Peyer's patch (tissue), 4 donors: ENCODE data around the gene EPS15.

Experiments used
- POLR2A ChIP-seq, 2 donors: fragments of 450-650 bp; IDR thresholded peaks; one replicate each; pipeline ENCODE4 v1.5.1; 2017; ENCODE audit warnings: antibody characterized with exemption in 2 of 2, mild to moderate bottlenecking in 2 of 2, moderate library complexity in 2 of 2
- TF ChIP-seq, protein P1 (sequence below), 6 experiments: fragments of 450-650 bp in 4 of 6; fragments of 200-600 bp in 2 of 6; sonication (generic) in 1 of 6; IDR thresholded peaks; one replicate each; pipeline ENCODE4 v1.5.1; 2017 to 2019; ENCODE audit warnings: antibody characterized with exemption in 6 of 6, mild to moderate bottlenecking in 3 of 6, moderate library complexity in 1 of 6

DNA sequence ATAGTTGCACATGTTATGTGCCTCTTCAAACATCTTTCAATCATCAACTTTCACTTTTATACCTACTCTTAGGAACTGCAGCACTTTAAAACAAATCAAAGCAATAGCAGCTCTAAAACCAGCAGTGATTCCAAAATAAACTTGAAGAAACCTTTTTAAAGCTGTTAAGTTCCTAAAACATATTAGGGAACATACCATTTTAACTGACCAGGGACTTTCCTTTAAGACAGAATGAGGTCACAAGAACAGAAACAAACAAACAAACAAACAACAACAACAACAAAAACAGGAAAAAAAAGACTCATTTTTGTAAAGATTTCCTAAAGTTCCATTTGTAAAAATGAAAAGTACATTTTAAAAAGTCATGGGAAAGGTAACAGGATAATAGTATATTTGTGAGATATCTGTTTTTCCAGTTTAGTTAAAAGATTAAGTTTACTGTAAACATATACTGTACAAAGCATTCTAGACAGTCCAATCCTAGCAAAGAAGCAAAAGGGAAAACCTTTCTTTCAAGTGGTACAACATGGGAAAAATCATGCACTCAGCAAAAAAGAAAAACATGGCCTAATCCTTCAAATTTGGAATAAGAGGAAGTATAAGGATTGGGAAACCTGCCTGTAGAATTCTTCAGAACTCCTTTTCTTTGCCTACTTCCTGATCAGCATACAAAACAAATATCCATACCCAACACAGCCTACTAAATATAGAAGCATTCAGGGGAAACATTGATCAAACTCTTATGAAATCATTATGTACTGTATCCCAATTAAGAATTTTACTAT lies 45.5 kb downstream of the EPS15 start:
- TF ChIP-seq, protein P1, sequence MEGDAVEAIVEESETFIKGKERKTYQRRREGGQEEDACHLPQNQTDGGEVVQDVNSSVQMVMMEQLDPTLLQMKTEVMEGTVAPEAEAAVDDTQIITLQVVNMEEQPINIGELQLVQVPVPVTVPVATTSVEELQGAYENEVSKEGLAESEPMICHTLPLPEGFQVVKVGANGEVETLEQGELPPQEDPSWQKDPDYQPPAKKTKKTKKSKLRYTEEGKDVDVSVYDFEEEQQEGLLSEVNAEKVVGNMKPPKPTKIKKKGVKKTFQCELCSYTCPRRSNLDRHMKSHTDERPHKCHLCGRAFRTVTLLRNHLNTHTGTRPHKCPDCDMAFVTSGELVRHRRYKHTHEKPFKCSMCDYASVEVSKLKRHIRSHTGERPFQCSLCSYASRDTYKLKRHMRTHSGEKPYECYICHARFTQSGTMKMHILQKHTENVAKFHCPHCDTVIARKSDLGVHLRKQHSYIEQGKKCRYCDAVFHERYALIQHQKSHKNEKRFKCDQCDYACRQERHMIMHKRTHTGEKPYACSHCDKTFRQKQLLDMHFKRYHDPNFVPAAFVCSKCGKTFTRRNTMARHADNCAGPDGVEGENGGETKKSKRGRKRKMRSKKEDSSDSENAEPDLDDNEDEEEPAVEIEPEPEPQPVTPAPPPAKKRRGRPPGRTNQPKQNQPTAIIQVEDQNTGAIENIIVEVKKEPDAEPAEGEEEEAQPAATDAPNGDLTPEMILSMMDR (IDR thresholded peaks at IDR 0.05): no peak
- no peak for TF ChIP-seq POLR2A (IDR thresholded peaks at IDR 0.05)
